Measurements from ENCODE around the gene ST6GALNAC5.

GRCh38 chr1:76881762-76882161 is 14.5 kb downstream of the ST6GALNAC5 start:
- TF ChIP-seq CTCF (IDR thresholded peaks at IDR 0.05) (no peak), POLR2A (IDR thresholded peaks at IDR 0.05) (no peak)

Data from Peyer's patch (tissue), 4 donors.